ENCODE measurements around the gene VAPA.

Gene VAPA

DNA sequence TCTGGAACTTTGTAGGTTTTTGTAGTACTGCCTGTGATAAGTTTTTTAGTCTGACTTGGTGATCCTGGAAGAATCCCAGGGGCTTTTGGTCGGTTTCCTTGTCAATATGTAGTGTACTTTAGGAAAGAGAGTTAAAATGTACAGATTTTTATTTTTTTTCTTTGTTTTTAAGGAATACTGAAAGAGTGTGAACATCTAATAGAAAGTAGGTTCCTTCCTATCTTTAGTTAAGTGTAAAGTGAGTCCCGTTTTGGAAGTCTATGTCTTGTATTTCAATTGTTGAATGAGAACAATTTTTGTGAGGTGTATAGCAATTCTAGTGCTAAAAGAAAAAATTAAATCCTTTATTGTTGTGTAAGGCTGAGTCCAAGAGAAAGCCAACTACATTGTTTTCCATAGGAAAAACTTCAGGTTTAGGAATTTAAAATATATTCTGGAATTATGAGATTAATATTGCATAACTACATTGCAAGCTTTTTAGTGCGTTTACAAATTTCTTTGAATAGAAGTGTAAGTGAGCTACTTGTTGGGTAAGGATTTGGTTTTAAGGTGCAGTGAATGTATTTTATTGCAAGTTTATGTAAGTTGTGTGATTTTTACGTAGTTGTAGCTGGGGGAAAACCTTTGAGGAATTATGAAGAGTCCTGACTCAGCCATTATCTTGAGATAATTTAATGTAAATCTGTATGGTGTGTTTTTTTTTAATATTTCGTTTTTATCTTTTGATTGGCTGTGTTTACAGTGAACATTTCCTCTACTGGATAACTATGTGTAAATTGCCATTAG is 1.7 kb downstream of the VAPA start:
- DNase-seq: no peak

DNA sequence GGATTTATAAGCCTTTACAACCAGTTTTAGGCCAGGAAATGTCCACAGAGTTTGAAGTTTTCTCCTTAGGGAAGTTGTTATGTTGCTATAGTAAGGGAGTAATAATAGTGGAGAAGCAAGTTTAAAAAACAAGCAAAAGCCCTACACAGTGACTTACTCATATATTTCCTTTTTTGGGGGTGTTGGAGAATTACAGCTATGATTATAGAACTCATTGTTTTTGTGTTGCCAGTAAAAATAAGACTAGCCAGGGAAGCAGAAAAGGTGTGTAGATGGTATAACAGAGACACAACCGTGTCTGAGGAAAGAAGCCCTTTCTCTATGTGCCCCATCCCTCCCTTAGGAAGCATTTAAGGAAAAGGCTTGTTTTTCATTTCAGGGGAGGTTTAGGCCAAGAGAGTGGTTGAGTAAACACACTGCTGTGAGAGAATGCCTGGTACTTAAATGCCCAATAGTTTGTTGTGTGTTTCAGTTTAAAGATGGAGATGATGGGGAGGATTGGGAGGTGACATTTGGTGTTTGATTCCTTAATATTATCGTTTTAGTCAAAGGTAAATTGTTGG is 2.3 kb downstream of the VAPA start:
- peak; percentile 24 to 72 (median 50) for DNase-seq

DNA sequence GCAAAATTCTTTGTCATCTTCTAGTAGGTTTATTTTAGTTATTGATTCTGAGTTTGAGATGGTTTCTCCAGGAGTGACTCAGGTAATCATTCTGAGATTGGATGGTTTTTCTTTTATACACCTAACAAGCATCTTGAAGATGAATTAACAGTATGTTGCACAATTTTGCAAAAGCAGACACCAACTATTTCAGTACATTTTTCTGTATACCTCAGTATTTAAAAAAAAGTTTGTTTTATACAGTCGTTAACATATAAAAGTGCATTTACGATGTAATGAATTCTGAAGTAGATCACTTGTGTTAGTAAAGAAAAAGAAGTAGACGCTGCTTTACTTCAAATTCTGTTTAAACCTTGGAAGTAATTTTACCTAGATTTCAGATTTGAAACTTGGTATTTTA is 3.0 kb downstream of the VAPA start:
- DNase-seq: no peak

DNA sequence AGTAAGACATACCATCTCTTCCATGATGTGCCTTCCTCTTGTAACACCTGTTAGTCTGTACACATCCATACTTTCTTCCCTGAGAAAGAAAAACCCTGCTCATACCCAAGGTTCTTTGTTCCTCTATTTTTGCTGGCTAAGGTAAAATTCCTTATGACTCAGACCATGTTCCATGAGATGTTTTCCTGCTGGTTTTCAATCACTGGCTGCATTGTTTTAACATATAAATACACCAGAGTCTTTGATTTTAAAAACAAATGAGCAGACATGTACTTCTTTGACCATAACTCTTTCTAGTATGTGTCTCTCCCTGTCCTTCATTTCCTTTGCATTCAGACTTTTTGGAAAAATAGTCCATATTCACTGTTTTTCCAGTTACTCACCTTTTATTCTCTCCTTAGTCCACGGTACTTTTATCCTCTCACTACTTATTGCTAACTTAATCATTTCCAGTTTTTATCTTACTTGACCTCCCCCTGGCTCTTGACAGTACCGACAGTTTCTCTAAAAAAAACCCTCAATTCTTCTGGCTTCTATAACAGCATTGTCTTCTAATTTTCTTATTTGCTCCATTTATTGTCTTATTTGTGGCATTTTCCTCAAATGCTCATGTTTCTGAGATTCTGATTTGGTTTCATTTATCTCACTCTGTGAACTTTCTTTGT is 4.3 kb downstream of the VAPA start:
- DNase-seq: peak in 3 of 4 experiments; percentile 20 to 56 (median 37)

DNA sequence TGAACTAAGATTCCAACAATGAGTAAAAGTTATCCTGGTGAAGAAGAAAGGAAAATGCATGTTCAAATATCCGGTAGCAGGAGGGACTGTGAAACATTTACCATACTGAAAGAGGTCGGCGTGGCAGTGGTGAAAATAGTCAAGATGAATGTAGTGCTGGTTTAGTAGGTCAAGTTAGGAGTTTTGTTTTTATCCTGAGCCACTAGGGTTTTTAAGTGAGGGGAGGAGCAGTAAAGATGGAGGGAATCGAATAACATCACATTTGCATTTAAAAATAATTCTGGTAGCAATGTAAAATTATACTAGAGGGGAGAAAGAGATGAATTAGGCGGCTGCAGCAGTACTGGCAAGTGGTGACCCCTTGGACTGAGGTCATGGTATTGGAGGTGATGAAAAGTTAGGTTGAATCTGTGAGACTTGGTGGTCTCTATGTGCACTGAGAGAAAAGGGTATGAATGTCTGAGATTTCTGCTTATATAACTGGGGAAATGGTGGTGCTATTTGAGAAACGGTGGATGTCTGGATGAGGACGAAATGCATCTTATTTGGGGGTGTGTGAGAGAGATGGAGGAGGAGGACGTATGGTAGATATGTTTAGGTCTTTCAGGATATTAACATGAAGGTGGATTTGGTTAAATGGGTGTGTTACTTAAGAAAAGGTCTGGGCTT is 5.9 kb downstream of the VAPA start:
- no peak for DNase-seq

DNA sequence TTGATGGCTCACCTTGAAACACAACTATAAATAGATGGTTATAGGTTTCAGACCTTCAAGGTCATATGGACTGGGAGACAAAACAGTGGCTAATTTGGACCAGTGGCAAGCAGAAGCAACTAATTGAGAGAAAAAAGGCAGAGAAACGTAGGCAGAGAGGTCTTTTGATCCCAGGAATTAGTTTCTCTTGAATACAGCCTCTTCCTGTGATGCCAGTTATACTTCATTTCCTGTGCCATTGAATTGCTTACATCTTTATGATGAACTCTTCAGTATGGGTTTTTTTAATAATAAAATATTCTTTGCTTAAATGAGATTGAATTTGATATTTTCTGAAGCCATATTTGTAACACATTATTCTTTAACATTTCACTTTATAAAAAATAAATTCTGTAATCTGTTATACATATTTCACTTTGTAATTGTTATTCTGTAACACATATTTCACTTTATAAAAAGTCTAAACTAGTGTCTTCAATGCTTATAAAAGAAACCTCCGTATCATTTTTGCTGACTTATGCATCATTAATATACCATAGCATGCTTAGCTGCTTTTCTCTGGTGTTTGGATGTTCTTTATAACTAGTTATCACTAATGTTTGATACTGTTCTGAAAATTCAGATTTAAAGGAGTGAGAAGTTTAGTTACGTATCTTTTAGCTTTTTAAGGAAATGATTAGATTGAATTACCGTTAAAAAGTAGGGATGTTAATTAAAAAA is 8.9 kb downstream of the VAPA start:
- no peak for DNase-seq

DNA sequence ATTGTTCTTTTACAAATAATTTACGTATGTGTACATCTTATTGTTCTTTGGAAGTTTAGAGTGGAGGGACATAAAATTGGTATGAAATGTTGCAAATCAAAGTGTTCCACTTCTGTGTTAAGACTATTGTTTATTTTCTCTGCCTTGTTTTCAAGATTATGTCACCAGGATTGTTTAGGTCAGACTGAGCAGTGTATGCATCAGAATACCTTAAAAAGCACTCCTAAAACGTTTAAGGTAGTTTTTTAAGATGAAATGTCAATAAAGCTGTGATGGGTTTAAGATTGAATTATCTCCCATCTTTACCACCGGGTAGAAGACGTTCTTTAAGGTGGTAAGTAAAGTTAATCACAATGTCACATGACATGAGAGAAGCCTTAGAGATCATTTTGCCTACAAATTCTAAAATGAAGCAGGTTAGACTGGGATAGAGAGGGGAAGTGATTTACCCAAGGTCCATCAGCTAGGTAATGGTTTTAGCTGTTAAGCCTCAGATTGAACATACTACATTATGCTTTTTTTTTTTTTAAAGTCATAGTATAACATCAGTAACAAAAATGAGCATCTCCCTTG is 10.6 kb downstream of the VAPA start:
- DNase-seq: no peak

DNA sequence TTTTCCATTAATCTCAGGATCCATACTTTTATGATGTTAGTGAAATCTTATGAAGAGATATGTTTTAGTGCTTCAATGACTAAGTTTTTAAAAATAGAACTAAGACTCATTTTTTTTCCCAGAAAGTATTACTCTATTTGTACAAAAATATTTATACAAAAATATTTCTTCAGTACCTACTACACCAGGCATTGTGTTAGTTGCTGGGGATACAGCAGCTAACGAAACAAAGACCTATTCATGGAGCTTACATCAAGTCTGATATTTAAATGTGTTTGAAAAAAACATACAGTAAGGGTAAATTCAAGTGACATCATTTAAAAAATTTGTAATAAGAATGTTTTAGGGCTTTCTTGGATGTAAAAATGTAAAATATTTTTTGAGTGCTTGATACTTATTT is 11.6 kb downstream of the VAPA start:
- no peak for DNase-seq

DNA sequence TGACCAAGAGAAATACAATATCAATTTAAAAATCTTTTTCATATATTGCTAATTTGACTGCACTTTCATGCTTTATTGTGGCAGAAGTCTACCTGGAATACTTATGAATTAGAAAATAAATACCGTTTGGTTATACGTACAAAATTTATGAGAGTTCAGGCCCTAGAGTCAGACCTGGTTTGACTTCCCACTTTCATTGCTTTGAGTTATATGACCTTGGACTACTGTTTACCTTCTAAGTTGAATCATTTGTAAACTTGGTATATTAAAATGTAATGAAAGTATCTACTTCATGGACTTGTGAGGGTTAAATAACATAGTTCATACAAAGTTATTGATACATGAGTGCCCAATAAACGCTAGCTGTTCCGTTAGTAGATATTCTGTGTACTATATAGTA is 12.0 kb downstream of the VAPA start:
- no peak for DNase-seq

DNA sequence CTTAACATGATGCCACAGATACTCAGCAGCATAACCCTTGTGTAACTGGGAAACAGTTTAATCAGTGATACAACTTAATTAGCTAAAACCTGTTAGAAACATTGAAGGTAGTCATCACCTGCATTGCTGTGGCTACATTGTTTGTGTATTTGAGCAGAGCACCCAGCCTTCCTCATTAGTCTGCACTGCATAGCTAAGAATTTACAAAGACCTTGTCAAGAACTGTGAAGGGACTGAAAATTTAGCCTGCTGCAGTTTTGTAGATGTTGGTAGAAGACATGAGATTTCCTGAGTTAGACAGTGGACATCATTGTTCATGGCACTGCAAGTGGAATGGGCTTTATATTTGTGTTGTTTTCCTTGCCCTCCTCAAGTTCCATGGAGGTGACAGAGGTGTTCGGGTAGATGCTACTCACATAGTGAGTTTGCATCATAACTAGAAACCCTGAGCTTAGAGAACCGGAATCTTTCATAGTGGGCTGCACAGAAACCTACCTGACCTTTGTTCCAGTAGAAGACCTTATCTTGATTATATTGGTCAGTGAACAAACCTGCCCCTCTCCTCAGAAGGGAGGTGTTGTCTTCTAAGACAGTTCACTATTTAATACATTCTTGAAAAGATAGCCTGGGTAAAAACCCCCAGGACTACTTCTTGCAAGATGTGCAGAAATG is 12.5 kb downstream of the VAPA start:
- DNase-seq: no peak

DNA sequence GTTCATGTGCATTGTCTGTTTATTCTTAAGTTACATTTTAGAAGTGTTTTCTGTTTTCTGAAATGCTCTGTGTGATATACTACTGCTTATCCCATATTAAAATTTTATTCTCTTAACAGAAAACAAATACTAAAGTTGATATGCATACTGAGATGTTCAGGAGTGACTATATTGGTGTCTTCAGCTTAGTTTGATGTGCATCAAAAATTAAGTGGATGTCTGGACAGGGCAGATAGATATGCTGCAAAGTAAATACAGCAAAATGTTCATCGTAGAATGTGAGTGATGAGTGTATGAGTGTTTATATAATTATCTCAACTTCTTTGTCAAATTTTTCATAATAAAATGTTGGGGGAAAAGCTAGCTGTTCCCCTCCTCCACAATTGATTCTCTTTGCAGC is 13.2 kb downstream of the VAPA start:
- DNase-seq: no peak

DNA sequence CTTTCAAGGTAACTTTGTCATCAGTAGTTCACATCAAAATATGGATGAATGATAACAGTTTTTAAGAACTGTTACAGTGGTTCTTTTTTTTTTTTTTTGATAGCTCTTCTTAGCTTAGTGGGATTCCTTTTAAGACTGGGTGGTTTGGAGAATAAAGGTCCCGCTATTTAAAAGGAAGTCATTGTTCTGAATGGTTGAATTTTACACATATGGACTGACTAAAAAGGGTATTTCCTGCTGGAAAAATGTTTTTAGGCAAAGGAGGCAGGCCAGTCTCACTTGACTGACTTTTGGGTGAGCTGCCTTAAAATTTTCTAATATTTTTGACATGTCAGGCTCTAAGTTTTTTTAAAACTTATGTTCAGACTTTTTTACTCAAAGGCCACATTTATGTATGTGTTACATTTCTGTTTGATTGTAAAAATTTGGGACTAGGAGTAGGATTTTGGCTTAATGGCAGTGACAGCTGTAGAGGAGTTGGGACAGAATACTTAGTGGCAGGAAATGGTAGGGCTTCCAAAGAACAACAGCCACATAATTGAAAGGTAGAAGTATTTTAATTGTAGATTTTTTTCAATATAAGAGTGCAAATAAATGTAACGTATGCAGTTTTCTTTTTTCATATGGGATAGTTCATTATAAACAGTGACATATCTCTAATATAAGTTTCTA is 13.7 kb downstream of the VAPA start:
- no peak for DNase-seq

DNA sequence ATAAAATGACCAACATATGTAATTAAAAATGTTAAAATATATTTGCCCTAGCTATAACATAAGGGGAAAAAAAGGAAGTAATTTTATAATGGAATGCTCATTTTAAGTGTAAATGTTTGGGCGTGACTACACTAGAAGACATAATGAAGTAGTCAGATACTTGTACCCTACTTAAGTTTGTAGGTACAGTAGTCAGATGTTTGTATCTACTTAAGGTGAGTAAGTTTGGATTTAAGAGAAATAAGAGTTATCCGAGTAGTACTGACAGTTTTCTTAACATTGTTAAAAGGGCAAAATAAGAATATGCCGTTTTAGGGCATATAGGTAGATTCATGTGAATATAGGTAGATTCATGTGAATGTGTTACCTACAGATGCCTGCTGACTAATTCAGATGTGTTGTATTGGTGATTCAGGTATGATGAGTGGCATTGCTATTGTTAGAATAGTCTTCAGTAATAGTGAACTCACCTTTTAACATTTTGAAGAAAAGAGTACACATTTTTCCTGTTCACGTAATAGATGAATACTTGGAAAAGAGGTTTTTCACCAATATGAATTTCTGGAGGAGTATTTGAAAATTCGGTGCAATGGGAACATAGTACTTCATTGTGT is 14.9 kb downstream of the VAPA start:
- DNase-seq: no peak

DNA sequence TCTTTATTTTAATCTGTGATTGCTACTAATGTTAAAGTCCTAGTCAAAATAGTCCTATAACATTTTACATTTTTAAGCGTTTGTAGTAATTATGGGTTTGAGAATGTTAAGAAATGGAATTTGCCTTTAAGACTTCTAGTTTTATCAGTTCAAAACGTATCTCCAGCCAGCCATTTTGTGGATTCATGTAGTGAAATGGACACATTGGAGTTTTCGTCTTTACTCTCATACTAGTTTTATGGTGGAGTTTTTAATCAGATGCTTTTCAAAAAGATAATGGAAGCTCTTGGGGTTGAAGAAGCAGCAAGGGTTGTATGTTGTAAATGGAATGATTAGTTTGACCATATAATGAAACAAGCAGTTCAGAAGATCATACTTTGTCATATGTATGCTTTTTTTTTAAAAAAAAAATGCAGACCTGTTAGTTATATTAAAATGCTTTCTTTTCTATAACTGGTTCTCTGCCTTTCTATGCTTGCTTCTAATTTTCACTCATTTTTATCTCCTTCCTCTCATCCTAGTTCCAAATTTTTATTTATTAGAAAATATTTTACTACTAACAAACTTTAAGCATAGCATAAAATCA is 16.6 kb downstream of the VAPA start:
- DNase-seq: no peak

DNA sequence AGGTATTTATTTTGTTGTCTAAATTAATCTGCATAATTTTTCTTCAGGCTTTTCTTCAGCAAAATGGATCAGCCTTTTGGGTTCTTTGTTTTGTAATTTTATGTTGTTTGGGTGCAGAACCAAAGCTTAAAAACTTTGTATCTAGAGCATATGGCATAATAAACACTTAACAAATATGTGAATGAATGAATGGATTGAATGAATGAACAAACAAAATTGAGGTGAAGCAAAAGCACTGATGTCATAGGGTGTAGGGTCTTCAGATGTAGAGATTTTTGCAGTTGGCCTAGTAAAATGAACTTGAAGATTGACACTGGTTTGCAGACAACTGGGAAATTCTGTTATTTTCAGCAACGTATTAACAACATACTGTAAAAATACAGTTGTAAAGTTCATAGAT is 17.3 kb downstream of the VAPA start:
- DNase-seq: no peak

DNA sequence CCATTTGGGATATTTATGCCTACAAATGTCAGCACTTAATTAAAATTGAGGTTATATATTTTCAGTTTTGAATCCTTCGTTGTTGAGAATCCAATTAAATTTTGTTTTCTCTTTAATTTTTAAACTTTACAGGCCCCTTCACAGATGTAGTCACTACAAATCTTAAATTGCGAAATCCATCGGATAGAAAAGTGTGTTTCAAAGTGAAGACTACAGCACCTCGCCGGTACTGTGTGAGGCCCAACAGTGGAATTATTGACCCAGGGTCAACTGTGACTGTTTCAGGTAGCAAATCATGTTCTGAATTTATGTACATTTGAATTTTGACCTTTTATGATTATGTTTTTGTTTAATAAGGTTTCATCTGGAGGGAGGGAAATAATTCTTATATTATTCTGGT is 17.9 kb downstream of the VAPA start:
- DNase-seq: no peak

DNA sequence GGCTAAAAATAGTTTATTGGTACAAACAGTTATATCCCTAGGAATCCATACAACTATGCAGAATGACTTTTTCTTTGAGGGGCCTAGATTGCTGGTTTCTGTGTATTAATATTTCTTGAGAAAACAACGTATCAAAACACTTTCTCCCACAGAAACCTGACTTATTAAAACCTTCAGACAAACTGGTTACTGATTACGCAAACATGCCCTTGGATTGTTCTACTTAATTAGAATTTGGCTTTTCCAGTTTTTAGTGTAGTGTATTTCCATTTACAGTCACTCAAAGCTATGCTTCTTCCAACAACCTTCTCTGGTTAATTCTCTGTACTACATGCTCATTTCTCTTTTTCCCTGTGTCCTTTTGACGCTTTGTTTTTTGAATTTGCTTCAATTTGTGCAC is 20.0 kb downstream of the VAPA start:
- DNase-seq: no peak

DNA sequence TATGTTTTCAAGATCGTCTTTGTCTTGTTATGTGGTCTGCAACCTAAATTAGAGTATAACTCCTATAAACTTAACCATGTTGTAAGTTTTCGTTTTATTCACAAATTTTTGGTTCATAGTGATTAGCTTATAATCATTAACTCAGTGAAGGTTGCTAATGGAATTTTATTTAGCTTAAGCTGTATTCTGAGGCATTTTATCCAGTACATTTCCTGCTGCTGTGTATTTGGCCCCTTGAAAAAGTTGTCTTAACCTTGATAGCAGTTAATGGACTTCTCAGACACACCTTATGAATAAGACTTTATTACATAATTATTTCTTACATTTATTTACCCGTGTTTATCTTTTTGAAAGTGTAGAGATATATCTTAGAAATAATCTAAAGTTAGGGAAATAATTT is 20.5 kb downstream of the VAPA start:
- no peak for DNase-seq

DNA sequence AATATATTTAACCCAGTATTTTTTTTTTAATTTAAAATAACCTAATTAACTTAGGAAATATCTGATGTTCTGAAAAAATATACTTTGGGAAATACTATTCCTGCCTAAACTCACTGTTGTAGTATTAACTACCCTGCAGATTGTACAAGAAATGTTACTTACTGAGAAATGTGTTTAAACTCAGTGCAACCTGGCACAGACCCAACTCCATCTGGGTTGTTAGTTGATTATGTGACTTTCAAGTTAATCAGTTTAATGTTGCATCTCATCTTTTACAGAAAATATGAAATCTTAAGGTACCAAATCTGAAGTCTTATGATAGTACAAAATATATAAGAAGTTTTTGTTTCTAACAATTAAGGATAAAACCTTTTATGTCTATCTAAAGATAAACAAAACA is 27.3 kb downstream of the VAPA start:
- DNase-seq: no peak

DNA sequence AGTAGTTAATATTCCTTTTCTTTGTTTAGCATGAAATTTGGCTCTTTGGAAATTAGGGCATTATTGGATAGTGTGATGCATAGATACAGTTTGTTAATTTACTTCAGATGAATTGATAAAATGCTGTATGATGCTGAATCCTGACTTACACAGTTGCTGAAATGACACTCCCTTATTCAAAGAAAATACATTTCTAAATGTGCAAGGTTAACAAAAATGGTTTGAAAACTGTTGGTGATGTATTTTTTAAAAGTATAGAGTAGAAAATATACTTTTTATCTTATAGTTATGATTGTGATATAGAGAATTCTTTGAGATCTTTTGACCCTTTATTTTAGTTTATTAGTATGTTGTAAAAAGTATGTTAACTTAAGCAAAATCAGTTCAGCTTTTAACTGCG is 27.8 kb downstream of the VAPA start:
- DNase-seq: no peak

DNA sequence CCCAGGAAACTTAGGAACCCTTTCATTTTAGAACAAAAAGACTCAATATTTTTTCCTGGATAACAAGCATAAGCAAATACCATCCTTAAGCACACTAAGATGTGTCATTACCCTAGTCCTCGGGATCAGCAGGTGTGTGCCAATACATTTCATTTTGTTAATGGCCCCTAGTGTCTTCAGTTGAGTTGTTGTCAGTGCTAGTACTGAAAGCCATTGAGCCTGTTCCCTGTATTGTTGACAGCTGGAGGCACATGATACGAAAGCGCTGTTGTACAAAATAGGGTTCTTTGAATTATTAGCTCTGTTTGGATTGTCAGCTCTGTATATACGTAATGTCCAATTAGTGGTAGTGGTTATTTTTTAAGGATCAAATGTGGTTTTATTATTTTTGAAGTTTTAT is 29.5 kb downstream of the VAPA start:
- no peak for DNase-seq

All from suppressor macrophage (primary cell).